GM19099 (cell line): ENCODE measurements around the gene PXMP2.

Source experiments
- POLR2A ChIP-seq: IDR thresholded peaks from 3 replicates; pipeline ENCODE4 v1.6.1; 2011; ENCODE audit warnings: low read depth; ENCODE audit not compliant: insufficient read length; ENCODE audit errors: extremely low read depth

PXMP2 gene

GRCh38 chr12:132703641-132704040, 16.3 kb downstream of the PXMP2 start:
- no peak for TF ChIP-seq POLR2A

DNA sequence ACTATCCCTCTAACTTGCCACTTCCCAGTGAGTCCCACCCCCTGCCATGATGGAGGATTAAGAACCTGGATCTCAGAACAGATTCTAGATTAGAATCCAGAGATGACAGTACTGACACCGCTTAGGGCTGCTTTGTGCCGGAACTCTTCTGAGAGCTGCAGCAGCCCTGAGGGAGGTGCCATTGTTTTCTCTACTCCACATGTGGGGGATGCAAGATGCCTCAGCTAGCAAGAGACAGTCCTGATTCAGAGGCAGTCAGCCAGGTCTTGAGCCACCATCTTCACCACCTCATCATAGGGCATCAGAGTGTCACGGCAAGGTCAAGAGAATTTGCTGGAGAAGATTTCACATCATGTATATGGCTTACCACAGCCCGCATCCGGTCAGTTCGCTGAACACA, 19.9 kb downstream of the PXMP2 start:
- no peak for TF ChIP-seq POLR2A

DNA sequence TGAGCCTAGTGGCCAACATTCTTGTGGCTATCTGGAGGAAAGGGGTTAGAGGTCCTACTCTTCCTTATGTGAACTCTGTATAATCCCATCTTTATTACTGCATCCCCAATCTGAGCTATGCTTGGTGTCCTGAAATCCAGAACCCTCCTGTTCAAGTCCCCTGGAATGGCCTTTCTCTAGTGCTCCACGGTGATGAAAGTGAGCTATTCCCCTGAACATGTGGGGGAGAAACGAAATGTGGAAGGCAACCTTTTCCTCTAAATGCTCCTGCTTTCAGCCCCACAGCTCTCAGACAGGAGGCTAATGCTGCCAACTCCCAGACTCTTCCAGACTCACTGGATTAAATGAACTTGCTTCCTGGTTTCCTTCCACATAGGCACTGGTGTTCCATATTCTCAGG, 20.8 kb downstream of the PXMP2 start:
- no peak for TF ChIP-seq POLR2A

- TF ChIP-seq POLR2A: no peak
Observed at GRCh38 chr12:132710043-132710404, 22.6 kb downstream of the PXMP2 start.

DNA sequence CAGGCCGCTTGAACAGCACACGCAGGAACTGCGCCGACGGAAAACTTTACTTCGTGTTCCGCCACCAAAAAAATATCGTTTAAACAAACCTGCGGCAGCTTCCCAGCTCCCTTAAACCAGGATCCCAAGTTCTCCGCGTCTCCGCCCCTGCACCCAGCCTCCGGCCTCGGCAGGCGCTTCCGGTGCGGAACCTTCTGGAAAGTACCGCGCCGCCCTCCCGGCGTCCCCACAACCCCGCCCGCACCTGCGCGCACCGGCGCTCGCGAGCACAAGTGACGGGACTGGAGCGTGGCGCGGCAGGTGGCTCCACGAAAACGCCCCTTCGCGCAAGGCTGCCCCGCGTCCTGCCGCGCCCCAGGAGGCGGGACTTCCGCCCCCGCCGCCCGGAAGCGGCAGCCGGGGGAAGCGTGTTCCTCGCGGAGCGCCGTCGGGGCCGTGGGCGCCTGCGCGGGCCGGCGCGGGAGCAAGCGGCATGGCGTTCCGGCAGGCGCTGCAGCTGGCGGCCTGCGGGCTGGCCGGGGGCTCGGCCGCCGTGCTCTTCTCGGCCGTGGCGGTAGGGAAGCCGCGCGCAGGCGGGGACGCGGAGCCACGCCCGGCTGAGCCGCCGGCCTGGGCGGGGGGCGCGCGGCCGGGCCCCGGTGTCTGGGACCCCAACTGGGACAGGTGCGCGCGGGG, 23.2 kb downstream of the PXMP2 start, which contains the start of gene PGAM5:
Gene PGAM5, plus strand, starts transcription at position 438 of the 675 bp plus-strand sequence. Its CDS starts 35 bp downstream, at position 473.
- TF ChIP-seq POLR2A: peak; percentile 92

DNA sequence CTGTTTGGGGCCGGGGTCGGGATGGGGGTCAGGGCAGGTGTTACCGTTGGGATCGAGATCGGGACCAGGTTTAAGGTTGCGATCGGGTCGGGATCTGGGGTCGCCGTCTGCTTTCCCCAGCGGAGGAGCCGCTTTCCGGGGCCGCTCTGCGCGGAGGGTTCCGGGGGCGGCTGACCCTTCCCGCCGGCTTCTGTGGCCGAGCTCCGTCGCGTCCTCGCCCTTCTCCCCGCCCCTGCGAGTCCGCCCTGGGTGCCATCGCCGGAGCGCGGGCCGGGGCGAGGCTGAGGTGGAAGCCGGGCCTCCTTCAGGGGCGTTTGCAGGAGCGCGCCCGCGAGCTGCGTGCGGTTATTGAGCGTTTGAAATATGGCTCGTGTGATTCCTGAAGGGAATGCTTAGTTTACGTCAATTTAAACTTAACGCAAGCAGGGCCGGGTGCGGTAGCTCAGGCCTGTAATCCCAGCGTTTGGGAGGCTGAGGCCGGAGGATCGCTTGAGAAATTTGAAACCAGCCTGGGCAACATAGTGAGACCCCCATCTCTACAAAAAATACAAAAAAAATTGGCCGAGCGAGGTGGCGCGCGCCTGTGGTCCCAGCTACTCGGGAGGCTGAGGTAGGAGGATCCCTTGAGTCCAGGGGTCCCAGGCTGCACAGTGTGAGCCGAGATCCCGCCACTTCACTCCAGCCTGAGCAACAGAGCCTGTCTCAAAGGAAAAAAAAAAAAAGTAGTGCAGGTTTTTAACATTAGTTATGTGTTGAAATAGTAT, 23.9 kb downstream of the PXMP2 start:
- no peak for TF ChIP-seq POLR2A

- TF ChIP-seq POLR2A: no peak
Observed at GRCh38 chr12:132713123-132713522, 25.7 kb downstream of the PXMP2 start.

- no peak for TF ChIP-seq POLR2A
Observed at GRCh38 chr12:132715874-132716273, 28.5 kb downstream of the PXMP2 start.

DNA sequence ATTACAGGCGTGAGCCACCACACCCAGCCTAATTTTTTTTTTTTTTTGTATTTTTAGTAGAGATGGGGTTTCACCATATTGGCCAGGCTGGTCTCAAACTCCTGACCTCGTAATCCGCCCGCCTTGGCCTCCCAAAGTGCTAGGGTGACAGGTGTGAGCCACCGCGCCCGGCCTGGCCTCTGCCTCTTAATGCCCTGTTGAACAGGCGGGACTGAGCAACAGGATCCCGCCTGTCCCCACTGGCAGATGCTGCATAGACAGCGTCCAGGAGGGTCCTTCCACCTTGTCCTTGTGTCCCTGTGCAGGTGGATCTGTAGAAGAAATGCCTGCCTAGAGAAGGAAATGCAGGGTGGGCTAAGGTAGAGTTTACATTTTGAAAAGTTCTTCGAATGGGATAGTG, 29.0 kb downstream of the PXMP2 start:
- TF ChIP-seq POLR2A: no peak

DNA sequence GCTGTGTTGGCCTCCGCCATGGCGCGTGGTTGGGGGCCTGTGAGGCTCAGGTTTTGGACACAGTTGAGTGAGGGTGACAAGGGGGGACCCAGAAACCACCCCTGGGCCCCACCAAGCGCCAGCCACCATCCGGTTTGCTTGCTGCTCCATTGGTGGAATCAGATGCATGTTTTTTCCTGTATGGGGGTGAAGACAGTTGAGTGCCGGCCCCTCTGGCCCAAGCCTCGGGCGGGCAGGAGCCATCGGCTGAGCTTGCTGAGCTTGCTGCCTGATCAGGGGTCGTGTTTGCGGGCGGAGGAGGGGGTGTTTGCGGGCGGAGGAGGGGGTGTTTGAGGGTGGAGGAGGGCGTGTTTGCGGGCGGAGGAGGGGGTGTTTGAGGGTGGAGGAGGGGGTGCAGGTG, 29.6 kb downstream of the PXMP2 start:
- no peak for TF ChIP-seq POLR2A

DNA sequence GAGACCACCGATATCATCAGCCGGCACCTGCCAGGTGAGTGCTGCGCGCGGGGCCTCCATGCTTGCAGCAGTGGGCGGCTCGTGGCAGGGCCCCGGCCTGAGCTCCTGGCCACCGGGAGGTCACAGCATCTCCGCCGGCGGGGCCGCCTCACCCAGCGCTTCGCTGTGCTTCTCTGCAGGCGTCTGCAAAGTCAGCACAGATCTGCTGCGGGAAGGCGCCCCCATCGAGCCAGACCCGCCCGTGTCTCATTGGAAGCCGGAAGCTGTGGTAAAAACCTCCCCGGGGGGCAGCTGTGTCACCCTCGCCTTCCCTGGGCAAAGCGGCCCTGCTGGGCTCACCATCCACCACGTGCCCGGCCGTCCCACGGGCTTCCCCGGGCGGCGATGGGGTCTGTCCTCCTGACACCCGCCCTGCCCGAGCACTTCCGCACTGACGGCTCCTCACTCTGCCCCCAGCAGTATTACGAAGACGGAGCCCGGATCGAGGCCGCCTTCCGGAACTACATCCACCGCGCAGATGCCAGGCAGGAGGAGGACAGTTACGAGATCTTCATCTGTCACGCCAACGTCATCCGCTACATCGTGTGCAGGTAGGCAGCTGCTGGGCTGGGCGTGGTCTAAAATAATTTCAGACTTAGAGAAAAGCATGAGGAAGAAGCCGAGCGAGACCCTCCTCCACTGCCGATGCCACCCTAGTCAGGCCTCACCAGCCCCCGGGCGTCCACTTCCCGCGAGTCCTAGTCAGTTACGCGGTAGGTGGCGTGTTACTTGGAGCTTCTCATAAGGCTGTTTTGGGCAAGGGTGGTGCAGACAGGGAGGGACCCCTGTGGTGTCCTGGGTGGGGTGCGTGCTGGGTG, 30.4 kb downstream of the PXMP2 start:
- TF ChIP-seq POLR2A: no peak

GRCh38 chr12:132718644-132719043, 31.3 kb downstream of the PXMP2 start:
- no peak for TF ChIP-seq POLR2A

- no peak for TF ChIP-seq POLR2A
Observed at GRCh38 chr12:132719141-132719953, 32.0 kb downstream of the PXMP2 start.

- TF ChIP-seq POLR2A: no peak
Observed at GRCh38 chr12:132719954-132720324, 32.6 kb downstream of the PXMP2 start.
